ENCODE results near the gene VPS36.

Gene VPS36

DNA sequence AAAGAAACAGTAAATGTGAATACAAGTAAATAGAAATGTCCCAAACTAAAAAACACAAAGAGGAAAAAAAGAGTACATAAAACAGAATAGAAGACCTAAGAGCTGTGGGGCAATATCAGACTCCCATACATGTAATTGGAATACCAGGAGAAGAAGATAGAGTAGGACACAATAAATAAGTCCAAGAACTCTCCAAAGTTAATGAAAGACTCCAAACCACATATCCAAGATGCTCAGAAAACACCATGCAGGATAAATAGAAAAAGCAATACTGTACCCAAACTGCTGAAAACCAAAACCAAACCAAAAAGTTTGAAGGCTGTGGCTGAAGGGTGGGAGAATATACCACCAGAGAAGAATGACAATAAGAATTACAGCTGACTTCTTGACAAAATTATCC, 62.7 kb downstream of the VPS36 start:
- Mint-ChIP-seq H3K9me3 (no peaks in the 10 kb centered on the region), H3K27ac (no peak overlapping the region), H3K27me3 (ENCODE audit: low read depth) (no peaks in the 10 kb centered on the region), H3K4me3 (no peak overlapping the region), H3K4me1 (peaks cover 4% of the 10 kb centered on the region), H3K36me3 (ENCODE audit: low read depth) (peaks cover 3% of the 10 kb centered on the region)
- TF ChIP-seq CTCF (IDR thresholded peaks at IDR 0.05; ENCODE audit: unreplicated experiment in 3 of 3), result no peak

DNA sequence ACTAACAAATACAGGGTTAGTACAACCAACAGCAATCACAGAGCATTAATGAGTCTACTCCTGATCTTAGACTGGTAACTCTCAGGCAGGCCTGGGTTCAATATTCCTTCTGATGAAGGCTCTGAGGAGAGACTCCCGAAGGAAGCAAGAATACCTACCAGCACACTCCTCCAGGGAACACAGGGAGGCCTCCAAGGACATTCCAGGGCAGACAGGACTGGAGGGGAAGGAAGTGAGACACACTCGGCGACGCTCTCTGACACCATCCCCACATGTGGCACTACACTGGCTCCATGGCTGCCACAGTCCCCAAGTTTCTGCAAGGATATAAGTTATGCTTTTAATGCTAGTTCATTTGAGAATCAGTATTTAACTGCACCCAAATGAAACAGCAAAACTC, 64.6 kb downstream of the VPS36 start:
- no peak overlapping the region for H3K27ac Mint-ChIP-seq
- H3K9me3 Mint-ChIP-seq, result no peaks in the 10 kb centered on the region

GRCh38 chr13:52383366-52383765, 67.1 kb downstream of the VPS36 start:
- H3K27me3 Mint-ChIP-seq (ENCODE audit: low read depth), result no peaks in the 10 kb centered on the region
- H3K4me3 Mint-ChIP-seq, result no peak overlapping the region
- TF ChIP-seq CTCF (IDR thresholded peaks at IDR 0.05; ENCODE audit: unreplicated experiment in 3 of 3), result no peak
- H3K4me1 Mint-ChIP-seq, result peaks cover 4% of the 10 kb centered on the region
- peaks cover 3% of the 10 kb centered on the region for H3K36me3 Mint-ChIP-seq (ENCODE audit: low read depth)
- no peaks in the 10 kb centered on the region for H3K9me3 Mint-ChIP-seq
- no peak overlapping the region for H3K27ac Mint-ChIP-seq

More for the DNA sequence above, 64.6 kb downstream of the VPS36 start:
- Mint-ChIP-seq H3K36me3 (ENCODE audit: low read depth) (peaks cover 3% of the 10 kb centered on the region), H3K4me3 (no peak overlapping the region), H3K4me1 (peaks cover 4% of the 10 kb centered on the region), H3K27me3 (ENCODE audit: low read depth) (no peaks in the 10 kb centered on the region)
- TF ChIP-seq CTCF (IDR thresholded peaks at IDR 0.05; ENCODE audit: unreplicated experiment in 3 of 3), result no peak

- no peaks in the 10 kb centered on the region for H3K9me3 Mint-ChIP-seq
- H3K4me1 Mint-ChIP-seq, result peaks cover under 1% of the 10 kb centered on the region
- H3K27me3 Mint-ChIP-seq (ENCODE audit: low read depth), result no peaks in the 10 kb centered on the region
- TF ChIP-seq CTCF (IDR thresholded peaks at IDR 0.05; ENCODE audit: unreplicated experiment in 3 of 3), result no peak
- H3K4me3 Mint-ChIP-seq, result no peak overlapping the region
- no peaks in the 10 kb centered on the region for H3K36me3 Mint-ChIP-seq (ENCODE audit: low read depth)
- no peak overlapping the region for H3K27ac Mint-ChIP-seq
These were observed 72.1 kb downstream of the VPS36 start for GRCh38 chr13:52378312-52378711.

- H3K27me3 Mint-ChIP-seq (ENCODE audit: low read depth), result no peaks in the 10 kb centered on the region
- H3K4me3 Mint-ChIP-seq, result no peak overlapping the region
- no peak for TF ChIP-seq CTCF (IDR thresholded peaks at IDR 0.05; ENCODE audit: unreplicated experiment in 3 of 3)
These were observed 72.5 kb downstream of the VPS36 start for GRCh38 chr13:52377898-52378297.

GRCh38 chr13:52374873-52375411, 75.5 kb downstream of the VPS36 start:
- no peak overlapping the region for H3K27ac Mint-ChIP-seq
- no peaks in the 10 kb centered on the region for H3K27me3 Mint-ChIP-seq (ENCODE audit: low read depth)
- TF ChIP-seq CTCF (IDR thresholded peaks at IDR 0.05; ENCODE audit: unreplicated experiment in 3 of 3), result no peak
- no peaks in the 10 kb centered on the region for H3K9me3 Mint-ChIP-seq
- no peaks in the 10 kb centered on the region for H3K36me3 Mint-ChIP-seq (ENCODE audit: low read depth)
- H3K4me1 Mint-ChIP-seq, result peaks cover 10% of the 10 kb centered on the region
- H3K4me3 Mint-ChIP-seq, result no peak overlapping the region

More at GRCh38 chr13:52377898-52378297, 72.5 kb downstream of the VPS36 start:
- no peak overlapping the region for H3K27ac Mint-ChIP-seq
- H3K36me3 Mint-ChIP-seq (ENCODE audit: low read depth), result no peaks in the 10 kb centered on the region
- no peaks in the 10 kb centered on the region for H3K9me3 Mint-ChIP-seq
- no peaks in the 10 kb centered on the region for H3K4me1 Mint-ChIP-seq
